Erythroblast (primary cell): ENCODE measurements around the gene PPP1R2.

Experiments used
- GATA1 ChIP-seq: IDR thresholded peaks from 2 replicates; pipeline ENCODE4 v1.6.1; 2011; ENCODE audit warnings: low read depth, mild to moderate bottlenecking, control low read depth, low read length, moderate library complexity
- POLR2A ChIP-seq: IDR thresholded peaks from 2 replicates; pipeline ENCODE4 v1.6.1; 2011; ENCODE audit warnings: mild to moderate bottlenecking, low read length

- TF ChIP-seq POLR2A (no peak), GATA1 (no peak)
These were observed 44.7 kb upstream of the PPP1R2 start for GRCh38 chr3:195587824-195588223.
